Esophagus mucosa (tissue), 1 donor: Measurements from ENCODE around the gene RAPGEF5. TPM values are rescaled to one million over a fixed set of nuclear protein-coding genes. Genes with fewer than 3 reads are reported as not detected.

Source experiments
- ATAC-seq: fragments of 200-7000 bp; cut with Tn5 transposase; one replicate; pipeline ENCODE4 v1.9.1; 2020
- total RNA-seq: library from RNA; stranded (reverse); gene quantifications from one replicate; pipeline ENCODE4 v1.2.4, GENCODE V29; 2023
- donor health status: DM: yes; HTN: yes; CAD: no.

The RAPGEF5 gene
- 48.6 TPM for total RNA-seq

GRCh38 chr7:22356701-22357310 is at the start of gene RAPGEF5:
TSS of gene RAPGEF5 (minus strand) at chr7:22357154. CDS start at chr7:22357060, 94 bp downstream.
- ATAC-seq, result peak; percentile 85

GRCh38 chr7:22406715-22407114 is 49.8 kb upstream of the RAPGEF5 start:
- no peak for ATAC-seq

- ATAC-seq, result no peak
These were observed 47.6 kb upstream of the RAPGEF5 start for GRCh38 chr7:22404421-22405023.

GRCh38 chr7:22403344-22403743 is 46.4 kb upstream of the RAPGEF5 start:
- no peak for ATAC-seq

GRCh38 chr7:22402250-22402649 is 45.3 kb upstream of the RAPGEF5 start:
- ATAC-seq, result peak; percentile 7

GRCh38 chr7:22400936-22401553 is 44.1 kb upstream of the RAPGEF5 start:
- no peak for ATAC-seq

- no peak for ATAC-seq
These were observed 43.3 kb upstream of the RAPGEF5 start for GRCh38 chr7:22400150-22400814.

GRCh38 chr7:22399546-22399945 is 42.6 kb upstream of the RAPGEF5 start:
- no peak for ATAC-seq

GRCh38 chr7:22399091-22399490 is 42.1 kb upstream of the RAPGEF5 start:
- no peak for ATAC-seq

- no peak for ATAC-seq
These were observed 41.0 kb upstream of the RAPGEF5 start for GRCh38 chr7:22397981-22398380.

- ATAC-seq, result no peak
These were observed 38.3 kb upstream of the RAPGEF5 start for GRCh38 chr7:22395222-22395621.

GRCh38 chr7:22394739-22395138 is 37.8 kb upstream of the RAPGEF5 start:
- no peak for ATAC-seq

GRCh38 chr7:22393913-22394729 is 37.2 kb upstream of the RAPGEF5 start:
- no peak for ATAC-seq

GRCh38 chr7:22390516-22390915 is 33.6 kb upstream of the RAPGEF5 start:
- ATAC-seq, result no peak

GRCh38 chr7:22389892-22390291 is 32.9 kb upstream of the RAPGEF5 start:
- peak; percentile 58 for ATAC-seq

- ATAC-seq, result no peak
These were observed 30.6 kb upstream of the RAPGEF5 start for GRCh38 chr7:22387583-22387982.

GRCh38 chr7:22386865-22387264 is 29.9 kb upstream of the RAPGEF5 start:
- ATAC-seq, result no peak

GRCh38 chr7:22386206-22386858 is 29.4 kb upstream of the RAPGEF5 start:
- ATAC-seq, result no peak

GRCh38 chr7:22385326-22385725 is 28.4 kb upstream of the RAPGEF5 start:
- no peak for ATAC-seq

- ATAC-seq, result no peak
These were observed 23.4 kb upstream of the RAPGEF5 start for GRCh38 chr7:22380333-22380732.

- ATAC-seq, result no peak
These were observed 21.4 kb upstream of the RAPGEF5 start for GRCh38 chr7:22378199-22378980.
